IMR-90 (cell line): Measurements from ENCODE around the gene DEFB119.

Experiments
- BHLHE40 ChIP-seq: fragments of 150-350 bp; IDR thresholded peaks from 2 replicates; pipeline ENCODE4 v1.6.1; 2016; ENCODE audit warnings: mild to moderate bottlenecking, low read depth, low read length
- CEBPB ChIP-seq: IDR thresholded peaks from 2 replicates; pipeline ENCODE4 v1.6.1; 2012; ENCODE audit warnings: low read depth, low read length, improper control_type of control experiment
- CTCF ChIP-seq: conservative IDR thresholded peaks from 2 replicates; pipeline ENCODE4 v1.5.1; 2012; ENCODE audit warnings: mild to moderate bottlenecking, low read depth, low read length, improper control_type of control experiment
- MAFK ChIP-seq: IDR thresholded peaks from 2 replicates; pipeline ENCODE4 v1.6.1; 2012; ENCODE audit warnings: low read depth, low read length, improper control_type of control experiment
- MXI1 ChIP-seq: IDR thresholded peaks from 2 replicates; pipeline ENCODE4 v1.6.1; 2012; ENCODE audit warnings: low read depth, mild to moderate bottlenecking, low read length, moderate library complexity, borderline replicate concordance
- POLR2A ChIP-seq: IDR thresholded peaks from 2 replicates; pipeline ENCODE4 v1.6.1; 2012; ENCODE audit warnings: mild to moderate bottlenecking, low read depth, low read length
- RAD21 ChIP-seq: IDR thresholded peaks from 2 replicates; pipeline ENCODE4 v1.6.1; 2012; ENCODE audit warnings: low read length, improper control_type of control experiment
- RFX5 ChIP-seq: IDR thresholded peaks from 2 replicates; pipeline ENCODE4 v1.8.0; 2012; ENCODE audit warnings: low read depth, mild to moderate bottlenecking, low read length, moderate library complexity
- SMC3 ChIP-seq: fragments of 150-350 bp; IDR thresholded peaks from 2 replicates; pipeline ENCODE4 v1.6.1; 2016; ENCODE audit warnings: low read depth, mild to moderate bottlenecking, antibody characterized with exemption, low read length, moderate library complexity
- USF2 ChIP-seq: fragments of 150-350 bp; IDR thresholded peaks from 2 replicates; pipeline ENCODE4 v1.6.1; 2017; ENCODE audit warnings: mild to moderate bottlenecking, antibody characterized with exemption, low read length, low read depth

GRCh38 chr20:31374346-31374745 is 16.0 kb downstream of the DEFB119 start:
- TF ChIP-seq RAD21: no peak
- no peak for TF ChIP-seq CTCF
- TF ChIP-seq MXI1: no peak
- TF ChIP-seq USF2: no peak
- no peak for TF ChIP-seq SMC3
- TF ChIP-seq BHLHE40: no peak
- no peak for TF ChIP-seq MAFK
- no peak for TF ChIP-seq CEBPB
- no peak for TF ChIP-seq POLR2A
- no peak for TF ChIP-seq RFX5
